Activated B cell treated with CpG ODN at 0.5 μM for 24 hours (primary cell): ENCODE results near the gene EEA1. TPM values are rescaled to one million over a fixed set of nuclear protein-coding genes. Genes with fewer than 3 reads are reported as not detected.

Source experiments
- ATAC-seq: fragments of 200-7000 bp; cut with Tn5 transposase; one replicate; pipeline ENCODE4 v1.10.0; 2021; ENCODE audit warnings: low read depth, mild to moderate bottlenecking, moderate library complexity
- CTCF ChIA-PET: fragments of 350-600 bp; sonication (Branson Sonifier 250); formaldehyde crosslinking; loops from one replicate; lab custom pipeline; 2021; ENCODE audit warnings: antibody characterized with exemption; lab: Charles Lee
- POLR2A ChIA-PET: fragments of 350-600 bp; sonication (Branson Sonifier 250); formaldehyde crosslinking; loops from one replicate; lab custom pipeline; 2021; ENCODE audit warnings: antibody characterized with exemption; lab: Charles Lee
- DNase-seq: peaks from one replicate; pipeline ENCODE4 v3.0.0; 2022
- H3K27ac Mint-ChIP-seq: one replicate; pipeline ENCODE4 v1.8.0; 2020; ENCODE audit warnings: mixed read lengths
- H3K27me3 Mint-ChIP-seq: one replicate; pipeline ENCODE4 v1.8.0; 2021; ENCODE audit warnings: mixed read lengths
- H3K36me3 Mint-ChIP-seq: one replicate; pipeline ENCODE4 v1.8.0; 2021; ENCODE audit warnings: low read depth, mixed read lengths
- H3K4me1 Mint-ChIP-seq: one replicate; pipeline ENCODE4 v1.8.0; 2021; ENCODE audit warnings: mixed read lengths
- H3K4me3 Mint-ChIP-seq: one replicate; pipeline ENCODE4 v1.8.0; 2020; ENCODE audit warnings: mild to moderate bottlenecking, mixed read lengths
- H3K9me3 Mint-ChIP-seq: one replicate; pipeline ENCODE4 v1.8.0; 2020; ENCODE audit warnings: mixed read lengths
- CTCF ChIP-seq: fragments of 200-600 bp; IDR thresholded peaks from one replicate; pipeline ENCODE4 v1.8.0; 2022; ENCODE audit warnings: antibody characterized with exemption, mild to moderate bottlenecking
- intact Hi-C: fragments of 100-400 bp; cut with micrococcal nuclease; formaldehyde crosslinking; loops from one replicate; pipeline ENCODE4 v1.15.1; 2024
- total RNA-seq: library from RNA; stranded (reverse); gene quantifications from 2 replicates; pipeline ENCODE4 v1.2.3, GENCODE V29; 2022

EEA1 gene
- total RNA-seq, 1 donor from 2014 or later = 22.6 TPM

GRCh38 chr12:92747151-92747550 lies 181.9 kb downstream of the EEA1 start:
- intact Hi-C loops = no loop called here
- peaks cover 32% of the 10 kb centered on the region for H3K36me3 Mint-ChIP-seq
- ChIA-PET CTCF (no interaction called here), POLR2A (no interaction called here)
- no peaks in the 10 kb centered on the region for H3K27me3 Mint-ChIP-seq
- no peak for DNase-seq
- no peak overlapping the region for H3K27ac Mint-ChIP-seq
- no peaks in the 10 kb centered on the region for H3K4me1 Mint-ChIP-seq
- ATAC-seq = no peak
- H3K9me3 Mint-ChIP-seq = no peaks in the 10 kb centered on the region
- no peak for TF ChIP-seq CTCF
- no peak overlapping the region for H3K4me3 Mint-ChIP-seq

GRCh38 chr12:92745856-92746550 lies 183.1 kb downstream of the EEA1 start:
- no peak for DNase-seq
- Mint-ChIP-seq H3K4me3 (no peak overlapping the region), H3K4me1 (no peaks in the 10 kb centered on the region), H3K36me3 (peaks cover 35% of the 10 kb centered on the region), H3K27ac (no peak overlapping the region), H3K9me3 (no peaks in the 10 kb centered on the region), H3K27me3 (no peaks in the 10 kb centered on the region)
- POLR2A ChIA-PET = no interaction called here
- no peak for TF ChIP-seq CTCF
- no peak for ATAC-seq
- CTCF ChIA-PET = no interaction called here
- intact Hi-C loops = no loop called here

GRCh38 chr12:92743026-92743425 lies 186.1 kb downstream of the EEA1 start:
- DNase-seq = no peak
- intact Hi-C loops = no loop called here
- Mint-ChIP-seq H3K36me3 (peaks cover 30% of the 10 kb centered on the region), H3K27me3 (no peaks in the 10 kb centered on the region), H3K9me3 (no peaks in the 10 kb centered on the region), H3K4me3 (no peak overlapping the region), H3K27ac (no peak overlapping the region), H3K4me1 (no peaks in the 10 kb centered on the region)
- no peak for ATAC-seq
- no peak for TF ChIP-seq CTCF
- ChIA-PET CTCF (no interaction called here), POLR2A (interaction anchor here (0.5 kb wide), 1 partner anchor 67 kb away, joined by 4 read pairs; no protein-coding TSS in a partner anchor)

GRCh38 chr12:92740411-92740810 lies 188.7 kb downstream of the EEA1 start:
- DNase-seq (no peak), ATAC-seq (no peak)
- Mint-ChIP-seq H3K36me3 (peaks cover 19% of the 10 kb centered on the region), H3K4me3 (no peak overlapping the region), H3K27me3 (no peaks in the 10 kb centered on the region), H3K4me1 (no peaks in the 10 kb centered on the region), H3K27ac (no peak overlapping the region), H3K9me3 (no peaks in the 10 kb centered on the region)
- no peak for TF ChIP-seq CTCF
- POLR2A ChIA-PET = no interaction called here
- intact Hi-C loops = no loop called here
- CTCF ChIA-PET = no interaction called here

- Mint-ChIP-seq H3K27me3 (no peaks in the 10 kb centered on the region), H3K36me3 (peaks cover 20% of the 10 kb centered on the region), H3K4me3 (no peak overlapping the region), H3K9me3 (no peaks in the 10 kb centered on the region), H3K27ac (no peak overlapping the region), H3K4me1 (no peaks in the 10 kb centered on the region)
- ChIA-PET POLR2A (no interaction called here), CTCF (no interaction called here)
- no peak for DNase-seq
- intact Hi-C loops = no loop called here
- no peak for ATAC-seq
- TF ChIP-seq CTCF = no peak
Observed at GRCh38 chr12:92739113-92739512, 190.0 kb downstream of the EEA1 start.
